Trophoblast cell (in vitro differentiated cells and primary cell): ENCODE measurements around the gene TBC1D9.

Experiments used
- DNase-seq, 2 donors: peaks; one replicate each; pipeline ENCODE4 v3.0.0-alpha.2; 2016
- H2AFZ ChIP-seq: 2 replicates; pipeline ENCODE4 v1.6.1; 2013; ENCODE audit warnings: low read length, moderate library complexity, mild to moderate bottlenecking; ENCODE audit not compliant: insufficient read depth, poor library complexity
- H2AK5ac ChIP-seq: 2 replicates; pipeline ENCODE4 v1.6.1; 2013; ENCODE audit warnings: mild to moderate bottlenecking, low read length
- H2BK120ac ChIP-seq: 2 replicates; pipeline ENCODE4 v1.6.1; 2013; ENCODE audit warnings: low read length, mild to moderate bottlenecking, moderate library complexity; ENCODE audit not compliant: insufficient read depth, poor library complexity
- H2BK12ac ChIP-seq: 2 replicates; pipeline ENCODE4 v1.6.1; 2013; ENCODE audit warnings: mild to moderate bottlenecking, low read length, moderate library complexity
- H2BK5ac ChIP-seq: 2 replicates; pipeline ENCODE4 v1.6.1; 2013; ENCODE audit warnings: low read length, low read depth, moderate library complexity, mild to moderate bottlenecking; ENCODE audit not compliant: poor library complexity
- H3K14ac ChIP-seq: 2 replicates; pipeline ENCODE4 v1.6.1; 2013; ENCODE audit warnings: mild to moderate bottlenecking, low read length
- H3K18ac ChIP-seq: 2 replicates; pipeline ENCODE4 v1.6.1; 2013; ENCODE audit warnings: mild to moderate bottlenecking, low read length
- H3K23ac ChIP-seq: 2 replicates; pipeline ENCODE4 v1.6.1; 2013; ENCODE audit warnings: low read length
- H3K27ac ChIP-seq: 2 replicates; pipeline ENCODE4 v1.5.1; 2013; ENCODE audit warnings: low read depth, mild to moderate bottlenecking, inconsistent platforms, low read length, moderate library complexity
- H3K27me3 ChIP-seq: 2 replicates; pipeline ENCODE4 v1.6.1; 2013; ENCODE audit warnings: inconsistent platforms, mild to moderate bottlenecking, low read length, moderate library complexity; ENCODE audit not compliant: insufficient read depth
- H3K36me3 ChIP-seq, 2 experiments: 1 replicate in 1 of 2; 2 replicates in 1 of 2; pipeline ENCODE4 v1.6.1; 2013; ENCODE audit warnings: low read length in 2 of 2, mild to moderate bottlenecking in 2 of 2, moderate library complexity in 1 of 2; ENCODE audit not compliant: insufficient read depth in 2 of 2, control insufficient read depth in 1 of 2
- H3K4ac ChIP-seq: 2 replicates; pipeline ENCODE4 v1.6.1; 2013; ENCODE audit warnings: low read depth, mild to moderate bottlenecking, low read length, moderate library complexity
- H3K4me1 ChIP-seq, 2 experiments: 1 replicate in 1 of 2; 2 replicates in 1 of 2; pipeline ENCODE4 v1.6.1; 2013; ENCODE audit warnings: low read length in 2 of 2, mild to moderate bottlenecking in 2 of 2, moderate library complexity in 1 of 2; ENCODE audit not compliant: insufficient read depth in 2 of 2, control insufficient read depth in 1 of 2
- H3K4me2 ChIP-seq: 2 replicates; pipeline ENCODE4 v1.6.1; 2013; ENCODE audit warnings: inconsistent platforms, mild to moderate bottlenecking, low read length, moderate library complexity
- H3K4me3 ChIP-seq: 2 replicates; pipeline ENCODE4 v1.5.1; 2013; ENCODE audit warnings: mild to moderate bottlenecking, low read depth, low read length, inconsistent platforms
- H3K79me1 ChIP-seq: one replicate; pipeline ENCODE4 v1.6.1; 2013; ENCODE audit warnings: low read length
- H3K79me2 ChIP-seq: 2 replicates; pipeline ENCODE4 v1.6.1; 2013; ENCODE audit warnings: low read length, mild to moderate bottlenecking; ENCODE audit not compliant: control insufficient read depth, insufficient read depth, poor library complexity
- H3K9ac ChIP-seq: 2 replicates; pipeline ENCODE4 v1.6.1; 2013; ENCODE audit warnings: mild to moderate bottlenecking, low read length
- H3K9me3 ChIP-seq: 2 replicates; pipeline ENCODE4 v1.6.1; 2013; ENCODE audit warnings: low read depth, mild to moderate bottlenecking, control low read depth, inconsistent platforms, low read length; ENCODE audit not compliant: insufficient read depth
- H4K12ac ChIP-seq: 2 replicates; pipeline ENCODE4 v1.6.1; 2013; ENCODE audit warnings: low read depth, mild to moderate bottlenecking, low read length, moderate library complexity
- H4K8ac ChIP-seq: 2 replicates; pipeline ENCODE4 v1.6.1; 2013; ENCODE audit warnings: low read depth, mild to moderate bottlenecking, low read length, moderate library complexity
- H4K91ac ChIP-seq: one replicate; pipeline ENCODE4 v1.6.1; 2013; ENCODE audit warnings: low read depth, mild to moderate bottlenecking, low read length, moderate library complexity
- WGBS: extraction: QIAGEN DNeasy Blood & Tissue Kit; methylation state at CpG from one replicate; pipeline ENCODE4 v1.1.7; 2013; ENCODE audit warnings: missing lambda C conversion rate; ENCODE audit not compliant: insufficient read length, insufficient coverage; ENCODE audit errors: extremely low coverage; 5-methylcytosine and 5-hydroxymethylcytosine counted together

The TBC1D9 gene

DNA sequence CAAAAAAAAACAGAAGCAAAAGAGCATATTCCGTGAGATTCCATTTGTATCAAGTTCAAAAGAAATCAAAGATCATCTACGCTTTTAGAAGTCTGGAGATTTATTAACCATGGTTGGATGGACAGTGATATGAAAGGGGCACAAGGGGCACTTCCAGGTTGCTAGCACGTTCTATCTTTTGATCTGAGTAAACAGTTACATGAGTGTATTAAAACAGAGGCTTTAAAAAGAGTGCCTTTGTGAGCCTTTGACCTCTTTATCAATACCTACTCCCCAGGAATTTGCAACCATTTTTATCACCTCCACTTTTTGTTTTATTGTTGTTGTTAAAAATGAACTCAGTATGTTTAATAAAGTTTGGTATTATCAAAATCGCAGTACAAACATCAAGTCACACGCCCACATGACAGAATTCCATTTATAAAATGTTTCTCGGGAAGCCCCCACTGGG, 115.1 kb downstream of the TBC1D9 start:
- Histone ChIP-seq H3K27me3 (no peaks in the 10 kb centered on the region), H2AFZ (no peak overlapping the region)
- DNase-seq: no peak

DNA sequence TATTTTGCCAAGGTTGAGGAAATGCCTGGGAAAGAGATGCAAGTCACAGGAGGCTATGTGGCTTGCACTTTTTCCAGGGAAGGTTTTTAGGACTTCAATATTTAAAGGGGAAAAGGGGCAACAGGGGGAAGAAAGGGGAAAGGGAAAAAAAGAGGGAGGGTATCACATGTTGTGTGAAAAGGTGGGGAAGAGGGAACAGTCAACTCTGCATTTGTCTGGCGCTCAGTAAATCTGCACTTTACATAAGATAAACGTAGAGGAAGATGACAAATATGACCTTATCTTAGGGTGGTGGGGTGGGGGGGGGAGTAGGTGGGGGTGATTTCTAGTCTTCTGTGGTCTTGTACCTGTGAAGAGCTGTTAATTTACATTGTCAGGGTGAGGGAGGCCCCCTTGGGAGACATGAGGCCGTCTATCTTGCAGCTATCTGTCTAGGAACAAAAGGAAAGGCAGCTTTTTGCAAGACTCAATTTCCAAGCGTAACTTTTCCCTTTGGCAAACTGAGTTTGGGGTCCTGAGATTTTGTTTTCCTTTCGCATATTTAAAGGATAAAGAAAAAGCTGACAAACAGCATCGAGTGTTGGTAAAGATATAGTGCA, 115.9 kb downstream of the TBC1D9 start:
- WGBS: no CpG with 5 or more reads among the region's 6 CpGs
- H3K27me3 ChIP-seq: no peaks in the 10 kb centered on the region
- no peak overlapping the region for H2BK5ac ChIP-seq

More for the DNA sequence above, 115.1 kb downstream of the TBC1D9 start:
- Histone ChIP-seq H3K4me2 (no peak overlapping the region), H4K12ac (no peak overlapping the region), H3K23ac (no peak overlapping the region), H2BK120ac (no peak overlapping the region), H4K91ac (no peak overlapping the region), H3K4me1 (peaks cover 21 to 25% of the 10 kb centered on the region in 2 experiments), H3K18ac (no peak overlapping the region), H3K4ac (no peak overlapping the region), H3K27ac (no peak overlapping the region), H4K8ac (no peak overlapping the region), H3K79me2 (no peaks in the 10 kb centered on the region), H2BK12ac (no peak overlapping the region), H3K9me3 (peaks cover 2% of the 10 kb centered on the region), H3K79me1 (peaks cover 11% of the 10 kb centered on the region), H3K4me3 (no peak overlapping the region), H3K9ac (no peak overlapping the region), H2AK5ac (no peak overlapping the region), H3K14ac (no peak overlapping the region), H2BK5ac (no peak overlapping the region), H3K36me3 (peaks cover 39 to 49% of the 10 kb centered on the region in 2 experiments)
- WGBS: no CpG with 5 or more reads among the region's 6 CpGs

DNA sequence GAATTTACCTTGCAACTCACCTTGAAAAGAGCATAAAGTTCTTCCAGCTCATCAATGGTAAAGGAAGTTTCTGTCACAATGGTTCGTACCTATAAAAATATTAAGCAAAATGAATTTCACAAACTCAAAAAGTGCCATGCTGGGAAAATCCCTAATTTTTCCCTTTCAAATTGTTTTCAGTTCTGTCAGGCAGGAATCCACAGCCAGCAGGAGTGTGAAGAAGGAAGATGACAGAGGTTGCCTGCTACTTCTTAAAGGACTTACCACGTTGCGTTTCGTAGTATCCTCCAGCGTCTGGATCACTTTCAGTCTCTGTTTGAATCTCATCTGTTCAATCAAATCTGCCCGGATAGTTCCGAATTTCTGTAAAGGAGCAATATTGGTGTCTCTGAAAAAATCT, 117.1 kb downstream of the TBC1D9 start:
- H3K14ac ChIP-seq: no peak overlapping the region
- no peak overlapping the region for H4K8ac ChIP-seq
- H4K91ac ChIP-seq: no peak overlapping the region
- WGBS: no CpG with 5 or more reads among the region's 7 CpGs
- H4K12ac ChIP-seq: no peak overlapping the region
- peaks cover 26 to 35% of the 10 kb centered on the region in 2 experiments for H3K36me3 ChIP-seq
- no peak overlapping the region for H2BK120ac ChIP-seq
- DNase-seq: no peak
- H2BK5ac ChIP-seq: no peak overlapping the region
- H3K9me3 ChIP-seq: peaks cover 2% of the 10 kb centered on the region
- no peak overlapping the region for H2AK5ac ChIP-seq
- H2BK12ac ChIP-seq: no peak overlapping the region
- no peak overlapping the region for H3K9ac ChIP-seq
- no peak overlapping the region for H3K23ac ChIP-seq
- H3K27ac ChIP-seq: no peak overlapping the region
- peaks cover 24 to 26% of the 10 kb centered on the region in 2 experiments for H3K4me1 ChIP-seq
- no peak overlapping the region for H3K4me3 ChIP-seq
- no peaks in the 10 kb centered on the region for H3K27me3 ChIP-seq
- H3K4ac ChIP-seq: no peak overlapping the region
- H3K4me2 ChIP-seq: no peak overlapping the region
- H3K79me1 ChIP-seq: peaks cover 16% of the 10 kb centered on the region
- peaks cover 2% of the 10 kb centered on the region for H3K79me2 ChIP-seq
- H3K18ac ChIP-seq: no peak overlapping the region
- no peak overlapping the region for H2AFZ ChIP-seq

More for the DNA sequence above, 115.9 kb downstream of the TBC1D9 start:
- Histone ChIP-seq H3K14ac (no peak overlapping the region), H2AK5ac (no peak overlapping the region), H4K8ac (no peak overlapping the region), H3K9me3 (peaks cover 2% of the 10 kb centered on the region), H3K4me3 (no peak overlapping the region), H3K4ac (no peak overlapping the region), H3K79me1 (peaks cover 16% of the 10 kb centered on the region), H2AFZ (no peak overlapping the region), H2BK12ac (no peak overlapping the region), H3K79me2 (peaks cover 2% of the 10 kb centered on the region), H3K27ac (no peak overlapping the region), H2BK120ac (no peak overlapping the region), H4K12ac (no peak overlapping the region), H3K36me3 (peaks cover 38 to 44% of the 10 kb centered on the region in 2 experiments), H3K9ac (no peak overlapping the region), H4K91ac (no peak overlapping the region), H3K23ac (no peak overlapping the region), H3K4me2 (no peak overlapping the region), H3K4me1 (peaks cover 21 to 24% of the 10 kb centered on the region in 2 experiments), H3K18ac (no peak overlapping the region)
- no peak for DNase-seq

DNA sequence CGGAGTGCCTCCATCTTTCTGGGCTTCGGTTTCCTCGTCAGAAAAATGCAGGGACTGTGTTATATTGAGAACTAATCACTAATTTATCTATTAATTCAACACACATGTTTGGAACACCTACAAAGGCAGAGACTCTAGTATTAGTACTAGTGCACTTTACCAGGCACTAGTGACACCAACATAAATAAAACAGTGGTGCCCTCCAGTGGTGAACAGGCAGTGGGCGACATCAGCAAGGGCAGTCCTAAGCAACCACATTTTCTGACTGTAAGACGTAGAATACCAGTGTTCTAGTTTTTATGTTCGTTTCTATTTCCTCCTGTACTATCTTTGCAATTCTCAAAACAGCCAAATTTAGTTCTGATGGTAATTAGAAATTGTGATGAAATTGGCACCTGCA, 118.3 kb downstream of the TBC1D9 start:
- H3K27ac ChIP-seq: no peak overlapping the region
- H4K12ac ChIP-seq: no peak overlapping the region
- no peak overlapping the region for H3K9ac ChIP-seq

More for the DNA sequence above, 118.3 kb downstream of the TBC1D9 start:
- Histone ChIP-seq H3K14ac (no peak overlapping the region), H3K27me3 (no peaks in the 10 kb centered on the region), H2BK12ac (no peak overlapping the region), H2BK5ac (no peak overlapping the region), H3K23ac (no peak overlapping the region), H3K18ac (no peak overlapping the region), H4K91ac (no peak overlapping the region), H3K79me2 (peaks cover 2% of the 10 kb centered on the region), H3K36me3 (peaks cover 20 to 30% of the 10 kb centered on the region in 2 experiments), H3K4me2 (no peak overlapping the region), H3K4ac (no peak overlapping the region), H3K4me3 (no peak overlapping the region), H2AFZ (no peak overlapping the region), H2BK120ac (no peak overlapping the region), H3K9me3 (no peaks in the 10 kb centered on the region), H3K4me1 (peaks cover 28 to 30% of the 10 kb centered on the region in 2 experiments), H3K79me1 (peaks cover 20% of the 10 kb centered on the region), H2AK5ac (no peak overlapping the region), H4K8ac (no peak overlapping the region)
- no CpG with 5 or more reads among the region's 6 CpGs for WGBS
- peak; percentile 34 to 61 for DNase-seq
